Common myeloid progenitor, CD34-positive (primary cell): Measurements from ENCODE around the gene MAN2B2.

Experiments
- CTCF ChIA-PET: fragments of 350-600 bp; sonication (Branson Sonifier 250); formaldehyde crosslinking; loops from one replicate; lab custom pipeline; 2021; ENCODE audit warnings: antibody characterized with exemption; lab: Charles Lee
- POLR2A ChIA-PET: fragments of 350-600 bp; sonication (Branson Sonifier 250); formaldehyde crosslinking; loops from one replicate; lab custom pipeline; 2021; ENCODE audit warnings: antibody characterized with exemption; lab: Charles Lee
- DNase-seq, 3 donors: peaks; one replicate each; pipeline versions ENCODE4 v3.0.0 to v3.0.0-alpha.2; 2013
- H3K27ac ChIP-seq, 2 experiments: 1 replicate in 1 of 2; 2 replicates in 1 of 2; pipeline ENCODE4 v1.7.0; 2013; ENCODE audit warnings: inconsistent platforms in 2 of 2, low read length in 2 of 2, mild to moderate bottlenecking in 2 of 2, low read depth in 1 of 2, moderate library complexity in 1 of 2; ENCODE audit not compliant: severe bottlenecking in 2 of 2, insufficient read depth in 1 of 2, poor library complexity in 1 of 2
- H3K27me3 ChIP-seq, 5 experiments: replicated peaks in 2 of 5; 1 replicate in 3 of 5; 2 replicates in 2 of 5; pipeline versions ENCODE4 v1.6.1 to v1.7.0; 2013; ENCODE audit warnings: low read length in 4 of 5, mild to moderate bottlenecking in 2 of 5, moderate library complexity in 2 of 5, inconsistent platforms in 1 of 5; ENCODE audit not compliant: insufficient read depth in 5 of 5, control insufficient read depth in 4 of 5
- H3K36me3 ChIP-seq, 4 experiments: 1 replicate in 2 of 4; 2 replicates in 2 of 4; pipeline versions ENCODE4 v1.6.1 to v1.7.0; 2013; ENCODE audit warnings: low read length in 3 of 4, control low read depth in 1 of 4, mild to moderate bottlenecking in 1 of 4; ENCODE audit not compliant: control insufficient read depth in 4 of 4, insufficient read depth in 4 of 4
- H3K4me1 ChIP-seq, 4 experiments: 1 replicate in 3 of 4; 2 replicates in 1 of 4; pipeline versions ENCODE4 v1.6.1 to v1.7.1; 2013; ENCODE audit warnings: low read length in 3 of 4, mild to moderate bottlenecking in 3 of 4, control low read depth in 1 of 4, inconsistent platforms in 1 of 4, moderate library complexity in 1 of 4; ENCODE audit not compliant: control insufficient read depth in 4 of 4, insufficient read depth in 4 of 4; ENCODE audit errors: control extremely low read depth in 1 of 4
- H3K4me3 ChIP-seq, 7 experiments: 1 replicate in 4 of 7; 2 replicates in 3 of 7; pipeline versions ENCODE4 v1.5.1 to v1.7.0; 2013; ENCODE audit warnings: mild to moderate bottlenecking in 7 of 7, low read length in 6 of 7, moderate library complexity in 6 of 7, inconsistent platforms in 2 of 7, low read depth in 2 of 7, control low read depth in 1 of 7; ENCODE audit not compliant: insufficient read depth in 4 of 7, control insufficient read depth in 1 of 7; ENCODE audit errors: extremely low read depth in 1 of 7
- H3K9me3 ChIP-seq, 5 experiments: 1 replicate in 4 of 5; 2 replicates in 1 of 5; pipeline versions ENCODE4 v1.6.1 to v1.7.1; 2013; ENCODE audit warnings: low read length in 4 of 5, mild to moderate bottlenecking in 2 of 5, inconsistent platforms in 1 of 5, low read depth in 1 of 5, moderate library complexity in 1 of 5; ENCODE audit not compliant: control insufficient read depth in 4 of 5, insufficient read depth in 2 of 5; ENCODE audit errors: control extremely low read depth in 1 of 5
- WGBS: methylation state at CpG from one replicate; pipeline ENCODE4 v1.1.5; 2013; ENCODE audit not compliant: insufficient coverage; 5-methylcytosine and 5-hydroxymethylcytosine counted together

The MAN2B2 gene

DNA sequence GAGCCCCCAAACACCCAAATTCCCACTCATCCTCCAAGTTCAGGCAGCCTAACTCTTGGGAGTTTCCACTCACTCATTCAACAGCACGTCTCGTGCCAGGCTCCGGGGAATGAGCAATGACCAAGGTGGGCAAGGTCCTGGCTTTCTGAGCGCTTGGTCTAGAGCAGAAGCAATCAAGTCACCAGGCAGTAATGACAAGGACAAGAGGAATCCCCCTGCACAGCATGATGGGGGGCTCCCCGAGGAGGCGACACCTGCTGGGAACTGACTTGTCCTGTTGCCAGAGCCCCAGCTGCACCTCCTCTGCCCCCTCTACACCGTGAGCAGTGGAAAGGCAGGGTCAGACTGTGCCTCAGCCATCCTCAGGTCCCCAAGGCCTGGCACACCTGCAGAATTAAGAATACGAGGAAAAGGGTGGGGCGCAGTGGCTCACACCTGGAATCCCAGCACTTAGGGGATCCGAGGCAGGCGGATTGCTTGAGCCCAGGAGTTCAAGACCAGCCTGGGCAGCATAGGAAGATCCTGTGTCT lies 39.8 kb downstream of the MAN2B2 start:
- Histone ChIP-seq H3K4me1 (no peaks in the 10 kb centered on the region), H3K27me3 (no peaks in the 10 kb centered on the region), H3K4me3 (no peak overlapping the region), H3K27ac (no peak overlapping the region), H3K36me3 (peaks cover 8 to 77% (median 44%) of the 10 kb centered on the region in 4 experiments), H3K9me3 (no peaks in the 10 kb centered on the region)
- ChIA-PET CTCF (interaction anchor here (1.2 kb wide), 1 partner anchor 75 kb away, joined by 3 read pairs; no protein-coding TSS in a partner anchor), POLR2A (no interaction called here)
- 96% methylated on average over 10 of the region's 11 CpGs for WGBS
- no peak for DNase-seq

DNA sequence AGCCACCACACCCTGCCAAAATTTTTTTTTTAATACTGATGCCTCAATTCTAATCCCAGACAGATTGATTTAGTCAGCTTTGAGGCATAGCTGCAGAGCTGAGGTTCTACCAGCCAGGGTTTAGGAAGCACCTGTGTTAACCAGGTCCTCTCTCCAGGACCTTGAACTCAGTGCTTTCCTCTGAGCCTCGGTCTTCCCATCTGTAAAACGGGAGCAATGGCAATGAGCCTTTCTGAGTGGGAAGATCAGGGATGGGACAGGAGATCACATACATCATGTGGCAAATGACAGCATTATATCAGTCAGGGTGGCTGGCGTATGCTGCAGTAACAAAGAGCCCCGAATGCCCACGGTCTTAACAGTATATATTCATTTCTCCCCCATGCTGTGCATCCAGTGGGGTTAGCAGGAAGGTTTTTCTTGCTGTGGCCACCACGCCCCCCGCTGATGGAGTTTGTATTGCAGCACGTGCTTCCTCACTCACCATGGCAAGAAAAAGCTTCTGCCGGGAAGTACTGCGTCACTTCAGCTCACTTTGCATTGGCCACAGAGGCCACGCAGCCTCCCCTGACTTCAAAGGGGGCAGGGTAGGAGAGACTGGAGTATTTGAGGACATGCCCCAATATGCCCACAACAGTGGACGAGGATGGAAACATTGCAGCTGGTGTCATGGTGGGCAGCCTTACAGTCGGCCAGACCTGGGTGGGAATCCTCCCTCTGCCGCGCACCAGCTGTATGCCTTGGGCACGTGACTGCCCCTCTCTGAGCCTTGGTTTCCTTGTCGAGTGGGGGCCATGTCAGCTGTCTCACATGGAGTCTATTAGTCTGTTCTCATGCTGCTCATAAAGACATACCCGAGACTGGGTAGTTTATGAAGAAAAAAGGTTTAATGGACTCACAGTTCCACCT lies 41.4 kb downstream of the MAN2B2 start:
- Histone ChIP-seq H3K27ac (no peak overlapping the region), H3K36me3 (peaks cover 6 to 70% (median 36%) of the 10 kb centered on the region in 4 experiments), H3K27me3 (no peaks in the 10 kb centered on the region), H3K9me3 (no peaks in the 10 kb centered on the region), H3K4me3 (no peak overlapping the region), H3K4me1 (no peaks in the 10 kb centered on the region)
- ChIA-PET POLR2A (no interaction called here), CTCF (interaction anchor here (1.2 kb wide), 1 partner anchor 73 kb away, joined by 3 read pairs; no protein-coding TSS in a partner anchor)
- DNase-seq: no peak
- WGBS: 99% methylated on average over 18 of the region's 18 CpGs

DNA sequence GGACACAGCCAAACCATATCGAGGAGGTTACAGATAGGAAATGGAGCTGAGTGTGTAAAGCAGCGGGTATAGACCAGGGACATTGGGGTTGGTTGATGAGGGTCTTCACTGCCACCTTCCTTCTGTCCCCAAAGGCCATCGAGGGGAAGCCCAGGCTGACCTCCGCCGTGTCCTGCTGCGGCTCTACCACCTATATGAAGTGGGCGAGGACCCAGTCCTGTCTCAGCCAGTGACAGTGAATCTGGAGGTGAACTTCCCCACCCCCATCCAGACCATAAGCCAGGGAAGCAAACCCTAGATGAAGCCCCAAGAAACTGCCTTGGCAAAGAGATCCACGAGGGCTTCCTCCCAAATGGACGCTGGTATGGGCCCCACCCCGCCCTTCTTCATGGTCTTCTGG lies 42.3 kb downstream of the MAN2B2 start:
- CTCF ChIA-PET: no interaction called here
- DNase-seq: no peak

DNA sequence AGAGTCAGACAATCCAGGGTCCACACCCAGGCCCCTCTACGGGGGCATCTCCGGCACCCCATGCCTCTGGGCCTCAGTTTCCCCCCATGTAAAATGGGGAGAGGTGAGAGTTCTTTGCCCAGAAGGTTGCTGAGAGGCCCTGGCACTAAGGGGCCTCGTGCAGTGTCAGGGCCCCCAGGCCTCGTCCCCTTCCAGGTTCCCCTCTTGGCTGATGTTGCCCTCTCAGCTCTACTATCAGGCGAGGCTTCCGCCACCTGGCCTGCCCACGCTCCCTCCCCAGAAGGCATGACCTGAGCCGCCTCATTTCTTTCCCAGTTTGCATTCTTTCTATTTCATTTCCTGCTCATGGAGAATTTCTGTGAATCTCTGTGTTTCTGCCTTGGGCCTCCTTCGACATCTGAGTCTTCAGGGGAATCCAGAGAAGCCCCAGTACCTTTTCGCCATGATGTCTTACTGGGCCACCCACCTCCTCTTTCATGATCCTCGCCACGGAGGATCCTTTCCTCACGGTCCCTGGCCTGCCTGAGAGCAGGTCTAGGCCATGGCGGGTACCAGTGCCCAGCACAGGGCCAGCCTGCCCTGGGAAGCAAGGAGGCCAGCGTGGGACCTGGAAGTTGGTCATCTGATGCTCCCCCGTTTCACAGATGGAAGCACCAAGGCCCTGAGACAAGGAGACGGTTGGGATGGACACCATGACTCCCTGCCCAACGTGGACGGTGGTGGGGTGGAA lies 43.6 kb downstream of the MAN2B2 start:
- Histone ChIP-seq H3K27me3 (no peaks in the 10 kb centered on the region), H3K4me1 (no peaks in the 10 kb centered on the region), H3K9me3 (no peaks in the 10 kb centered on the region), H3K36me3 (peaks cover 6 to 58% (median 25%) of the 10 kb centered on the region in 4 experiments), H3K27ac (no peak overlapping the region), H3K4me3 (no peak overlapping the region)
- CTCF ChIA-PET: interaction anchor here (0.6 kb wide), 1 partner anchor 268 kb away, joined by 3 read pairs; no protein-coding TSS in a partner anchor
- 97% methylated on average over 19 of the region's 19 CpGs for WGBS
- DNase-seq: no peak
- POLR2A ChIA-PET: no interaction called here

More for the DNA sequence above, 42.3 kb downstream of the MAN2B2 start:
- 96% methylated on average over 7 of the region's 10 CpGs for WGBS
- no peaks in the 10 kb centered on the region for H3K9me3 ChIP-seq
- H3K4me3 ChIP-seq: no peak overlapping the region
- POLR2A ChIA-PET: no interaction called here
- no peaks in the 10 kb centered on the region for H3K4me1 ChIP-seq
- no peak overlapping the region for H3K27ac ChIP-seq
- no peaks in the 10 kb centered on the region for H3K27me3 ChIP-seq
- peaks cover 6 to 67% (median 30%) of the 10 kb centered on the region in 4 experiments for H3K36me3 ChIP-seq

DNA sequence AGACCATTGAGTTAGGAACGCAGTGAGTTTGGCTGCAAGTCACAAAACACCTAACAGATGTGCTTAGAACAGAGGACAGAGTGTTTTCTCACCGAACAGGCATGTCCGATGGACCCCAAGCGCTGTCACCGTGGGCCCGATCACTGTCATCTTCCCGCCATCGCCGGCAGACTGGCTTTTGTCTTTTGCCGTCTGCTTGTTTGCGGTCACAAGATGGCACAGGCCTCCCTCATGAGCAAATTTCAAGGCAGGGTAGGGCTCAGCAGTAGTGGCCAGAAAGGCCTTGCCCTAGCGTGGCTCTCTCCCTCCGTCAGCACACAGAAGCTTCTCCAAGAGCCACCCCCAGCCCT lies 44.1 kb downstream of the MAN2B2 start:
- ChIA-PET CTCF (no interaction called here), POLR2A (no interaction called here)
- H3K27me3 ChIP-seq: no peaks in the 10 kb centered on the region
- DNase-seq: no peak
- 96% methylated on average over 13 of the region's 13 CpGs for WGBS
- H3K27ac ChIP-seq: no peak overlapping the region
- H3K4me1 ChIP-seq: no peaks in the 10 kb centered on the region
- H3K4me3 ChIP-seq: no peak overlapping the region
- H3K36me3 ChIP-seq: peaks cover 6 to 56% (median 24%) of the 10 kb centered on the region in 4 experiments
- H3K9me3 ChIP-seq: no peaks in the 10 kb centered on the region

DNA sequence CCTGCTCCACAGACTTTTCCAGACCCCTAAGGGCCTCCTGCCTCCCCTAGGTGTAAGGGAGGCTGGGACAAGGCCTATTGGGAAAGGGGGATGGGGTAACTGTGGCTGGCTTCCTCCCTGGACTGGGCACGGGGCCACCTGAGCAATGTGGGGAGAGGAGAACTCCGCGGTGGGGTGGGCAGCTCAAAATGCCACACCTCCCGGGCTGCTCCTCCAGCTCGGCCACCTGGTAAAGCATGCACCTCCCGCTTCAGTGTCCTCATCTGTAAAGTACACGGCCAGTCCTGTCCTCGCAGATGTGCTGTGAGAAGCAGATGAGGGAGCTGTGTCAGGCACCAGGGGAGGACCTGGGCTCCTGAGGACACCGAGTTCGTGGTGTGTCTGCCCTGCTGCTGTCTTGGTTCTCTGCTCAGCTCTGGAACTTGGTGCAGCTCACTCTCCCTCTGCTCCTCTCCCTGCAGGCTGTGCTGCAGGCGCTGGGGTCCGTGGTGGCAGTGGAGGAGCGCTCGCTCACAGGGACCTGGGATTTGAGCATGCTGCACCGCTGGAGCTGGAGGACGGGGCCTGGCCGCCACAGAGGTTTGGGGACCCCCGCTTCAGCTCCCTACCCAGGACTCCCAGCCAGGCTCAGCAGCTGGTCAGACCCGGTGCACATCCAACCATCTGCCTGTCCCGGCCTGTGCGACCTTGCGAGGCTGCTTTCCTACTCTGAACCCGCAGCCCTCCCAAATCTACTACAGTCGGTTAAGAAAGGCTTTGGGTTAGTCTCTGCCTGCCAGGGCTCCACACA lies 44.7 kb downstream of the MAN2B2 start:
- Histone ChIP-seq H3K27me3 (no peaks in the 10 kb centered on the region), H3K4me1 (no peaks in the 10 kb centered on the region), H3K27ac (no peak overlapping the region), H3K36me3 (peaks cover 3 to 51% (median 24%) of the 10 kb centered on the region in 4 experiments), H3K4me3 (no peak overlapping the region), H3K9me3 (no peaks in the 10 kb centered on the region)
- WGBS: 94% methylated on average over 23 of the region's 24 CpGs
- no peak for DNase-seq
- CTCF ChIA-PET: interaction anchor here (0.7 kb wide), 1 partner anchor 449 kb away, joined by 3 read pairs; no protein-coding TSS in a partner anchor
- POLR2A ChIA-PET: no interaction called here
